HepG2 (cell line): ENCODE measurements around the gene NFKB2. TPM values are rescaled to one million over a fixed set of nuclear protein-coding genes. Genes with fewer than 3 reads are reported as not detected.

Experiments used
- ATAC-seq: fragments of 200-7000 bp; cut with Tn5 transposase; 3 replicates; pipeline ENCODE4 v1.9.1; 2020; ENCODE audit warnings: mild to moderate bottlenecking, moderate library complexity
- BruUV-seq: library from RNA; stranded (reverse); fragments of 400-500 nt; replicated peaks from 2 replicates; lab custom pipeline; 2021; lab: Mats Ljungman, UMichigan
- CTCF ChIA-PET: fragments of 300-600 bp; formaldehyde crosslinking; extraction: SDS; loops from one replicate; lab custom pipeline; 2021; ENCODE audit warnings: low total read pairs, inconsistent platforms, low intra/inter-chr PET ratio; lab: Yijun Ruan, JAX
- POLR2A ChIA-PET: fragments of 350-600 bp; sonication (Branson Sonifier 250); formaldehyde crosslinking; loops from one replicate; lab custom pipeline; 2020; ENCODE audit warnings: antibody characterized with exemption, inconsistent platforms; lab: Yijun Ruan, JAX
- DNase-seq: peaks from one replicate; pipeline ENCODE4 v3.0.0-alpha.2; 2015; ENCODE audit warnings: low spot score
- FAIRE-seq: peaks from 3 replicates; lab custom pipeline; 2011; peaks lifted over from hg19 to GRCh38; lab: Jason Lieb, UNC
- H2AFZ ChIP-seq: one replicate; pipeline ENCODE4 v1.6.1; 2011; ENCODE audit warnings: low read length, inconsistent platforms
- H3K27ac ChIP-seq: fragments of 300-600 bp; 3 replicates; pipeline ENCODE4 v1.8.0; 2011; ENCODE audit warnings: mixed run types, mild to moderate bottlenecking, mixed read lengths, low read length, inconsistent platforms; ENCODE audit not compliant: insufficient read depth; ENCODE audit errors: extremely low read length
- H3K27me3 ChIP-seq, 2 experiments: fragments of 200-600 bp in 1 of 2; 2 replicates in 1 of 2; 3 replicates in 1 of 2; pipeline versions ENCODE4 v1.6.0 to v1.8.0; 2011; ENCODE audit warnings: low read length in 2 of 2, mild to moderate bottlenecking in 2 of 2, moderate library complexity in 2 of 2, inconsistent platforms in 1 of 2; ENCODE audit not compliant: insufficient read depth in 2 of 2, control insufficient read depth in 1 of 2
- H3K36me3 ChIP-seq, 2 experiments: fragments of 200-600 bp in 1 of 2; replicated peaks in 1 of 2; 2 replicates in 1 of 2; 3 replicates in 1 of 2; pipeline versions ENCODE4 v1.5.1 to v1.8.0; 2011; ENCODE audit warnings: low read length in 2 of 2, inconsistent platforms in 1 of 2; ENCODE audit not compliant: insufficient read depth in 2 of 2, control insufficient read depth in 1 of 2
- H3K4me1 ChIP-seq: 2 replicates; pipeline ENCODE4 v1.5.1; 2012; ENCODE audit warnings: low read length, inconsistent platforms; ENCODE audit not compliant: insufficient read depth
- H3K4me2 ChIP-seq: 2 replicates; pipeline ENCODE4 v1.6.0; 2011; ENCODE audit warnings: low read depth, low read length, inconsistent platforms
- H3K4me3 ChIP-seq, 3 experiments: fragments of 200-600 bp in 1 of 3; sonication (generic), shearing (Covaris generic) in 1 of 3; replicated peaks in 1 of 3; 2 replicates each; pipeline ENCODE4 v1.5.1; 2011 to 2016; ENCODE audit warnings: low read length in 3 of 3, inconsistent platforms in 2 of 3, low read depth in 2 of 3, mild to moderate bottlenecking in 2 of 3, control low read depth in 1 of 3, mixed read lengths in 1 of 3; ENCODE audit not compliant: insufficient read depth in 1 of 3
- H3K79me2 ChIP-seq: one replicate; pipeline ENCODE4 v1.6.1; 2011; ENCODE audit warnings: low read length, inconsistent platforms; ENCODE audit not compliant: insufficient read depth
- H3K9ac ChIP-seq: 2 replicates; pipeline ENCODE4 v1.6.0; 2011; ENCODE audit warnings: mild to moderate bottlenecking, low read depth, low read length, inconsistent platforms; ENCODE audit not compliant: insufficient read depth
- H3K9me3 ChIP-seq: 2 replicates; pipeline ENCODE4 v1.5.1; 2012; ENCODE audit warnings: mild to moderate bottlenecking, low read length
- H4K20me1 ChIP-seq: 2 replicates; pipeline ENCODE4 v1.6.0; 2011; ENCODE audit warnings: inconsistent platforms, mild to moderate bottlenecking, low read length, moderate library complexity; ENCODE audit not compliant: insufficient read depth
- BORCS8-MEF2B ChIP-seq: sonication (generic); formaldehyde crosslinking; IDR thresholded peaks from 2 replicates; pipeline ENCODE4 v1.8.0; 2022; ENCODE audit warnings: mild to moderate bottlenecking, missing genetic modification reagents
- CAMTA2 ChIP-seq: sonication (generic); formaldehyde crosslinking; IDR thresholded peaks from 2 replicates; pipeline ENCODE4 v1.4.0; 2020; ENCODE audit warnings: mild to moderate bottlenecking, missing genetic modification reagents, borderline replicate concordance
- PHF21A ChIP-seq: sonication (generic); formaldehyde crosslinking; IDR thresholded peaks from 2 replicates; pipeline ENCODE4 v1.5.0; 2020; ENCODE audit warnings: mild to moderate bottlenecking, missing genetic modification reagents
- PPARG ChIP-seq: conservative IDR thresholded peaks from 2 replicates; pipeline ENCODE4 v1.6.1; 2016; ENCODE audit warnings: missing biosample characterization, missing genetic modification reagents
- RFX5 ChIP-seq: IDR thresholded peaks from 2 replicates; pipeline ENCODE4 v1.6.1; 2011; ENCODE audit warnings: low read depth, low read length, improper control_type of control experiment
- SOX6 ChIP-seq, 2 experiments: fragments of 450-650 bp in 1 of 2; sonication (generic) in 1 of 2; formaldehyde crosslinking in 1 of 2; IDR thresholded peaks; 2 replicates each; pipeline versions ENCODE4 v1.4.0 to v1.6.1; 2017 to 2020; ENCODE audit warnings: antibody characterized with exemption in 1 of 2, mild to moderate bottlenecking in 1 of 2, missing genetic modification reagents in 1 of 2
- ZFAT ChIP-seq: sonication (generic); formaldehyde crosslinking; conservative IDR thresholded peaks from 2 replicates; pipeline ENCODE4 v1.8.1; 2023; ENCODE audit warnings: missing genetic modification reagents, inconsistent platforms
- ZNF235 ChIP-seq: sonication (generic); formaldehyde crosslinking; IDR thresholded peaks from 2 replicates; pipeline ENCODE4 v1.8.1; 2023; ENCODE audit warnings: mild to moderate bottlenecking, missing genetic modification reagents, borderline replicate concordance
- ZNF501 ChIP-seq: sonication (generic); formaldehyde crosslinking; IDR thresholded peaks from 2 replicates; pipeline ENCODE4 v1.5.1; 2020; ENCODE audit warnings: mild to moderate bottlenecking, moderate library complexity, missing genetic modification reagents
- ZSCAN25 ChIP-seq: sonication (generic); formaldehyde crosslinking; IDR thresholded peaks from 2 replicates; pipeline ENCODE4 v1.8.0; 2022; ENCODE audit warnings: mild to moderate bottlenecking, missing genetic modification reagents
- WGBS: methylation state at CpG from one replicate; pipeline ENCODE4 v1.1.6; 2017; ENCODE audit warnings: low lambda C conversion rate; 5-methylcytosine and 5-hydroxymethylcytosine counted together
- in situ Hi-C: cut with HindIII; loops from 2 replicates; pipeline ENCODE4 v1.10.0; 2017; ENCODE audit warnings: low pct_unique_long_range_greater_than_20kb; ENCODE audit not compliant: extremely low pct_ligation_motif_present
- intact Hi-C: fragments of 100-400 bp; cut with micrococcal nuclease; formaldehyde crosslinking; loops from one replicate; pipeline ENCODE4 v1.10.0; 2022; ENCODE audit not compliant: unreplicated experiment
- polyA plus RNA-seq, 8 experiments: library from polyadenylated mRNA; depleted of rRNA in 3 of 8; stranded (reverse) in 7 of 8; unstranded in 1 of 8; fragments of >200 nt; fragmentation: Illumina TruSeq in 4 of 8; extraction: Trizol in 4 of 8; gene quantifications; 2 replicates each; pipeline versions ENCODE4 v1.2.1 to v1.2.3, GENCODE V29; 2011 to 2016; ENCODE audit warnings: low read depth in 4 of 8, missing spikeins in 1 of 8, mixed read lengths in 1 of 8; ENCODE audit not compliant: insufficient read depth in 1 of 8
- total RNA-seq, 5 experiments: library from RNA; depleted of rRNA; stranded (reverse); fragments of >200 nt; fragmentation: Illumina TruSeq; extraction: Trizol; gene quantifications; 2 replicates each; pipeline ENCODE4 v1.2.3, GENCODE V29; 2016; ENCODE audit warnings: low read depth in 1 of 5
- TF ChIP-seq, protein P1 (sequence below): sonication (generic); formaldehyde crosslinking; IDR thresholded peaks from 2 replicates; pipeline ENCODE4 v1.4.0; 2020; ENCODE audit warnings: missing genetic modification reagents
- TF ChIP-seq, protein P2 (sequence below): IDR thresholded peaks from 2 replicates; pipeline ENCODE4 v1.6.1; 2016; ENCODE audit warnings: missing compliant biosample characterization, missing genetic modification reagents, borderline replicate concordance
- TF ChIP-seq, protein P3 (sequence below): sonication (generic); formaldehyde crosslinking; IDR thresholded peaks from 2 replicates; pipeline ENCODE4 v1.5.1; 2020; ENCODE audit warnings: mild to moderate bottlenecking, missing genetic modification reagents, moderate library complexity

Gene NFKB2
- total and polyA plus RNA-seq, 2 of the 13 experiments (the other 11 are each of a cell fraction or from before 2014, with no cell fraction given): 7.7 to 12.5 TPM

DNA sequence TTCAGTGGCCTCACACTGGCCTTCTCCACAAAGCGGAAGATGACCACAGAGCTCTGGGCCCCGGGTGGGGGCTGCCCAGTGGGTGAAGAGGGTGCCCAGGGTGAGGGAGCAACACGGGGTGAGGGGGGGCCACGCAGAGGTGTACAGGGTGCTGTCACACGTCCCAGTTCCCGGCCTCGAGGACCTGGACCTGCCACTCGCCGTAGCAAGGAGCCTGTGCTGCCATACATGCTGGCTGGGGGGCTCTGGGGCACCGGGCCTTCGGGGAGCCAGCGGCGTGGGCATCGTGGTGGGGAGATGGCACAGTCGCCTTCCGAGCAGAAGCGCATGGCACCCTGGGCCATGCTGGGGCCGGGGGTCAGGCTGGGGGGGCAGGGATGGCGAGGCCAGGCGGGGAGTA lies 21.2 kb downstream of the NFKB2 start (continued):
- TF ChIP-seq BORCS8-MEF2B (CRISPR knock-in tag) (no peak), RFX5 (no peak), PPARG (no peak), PHF21A (no peak)
- TF ChIP-seq, protein P1, sequence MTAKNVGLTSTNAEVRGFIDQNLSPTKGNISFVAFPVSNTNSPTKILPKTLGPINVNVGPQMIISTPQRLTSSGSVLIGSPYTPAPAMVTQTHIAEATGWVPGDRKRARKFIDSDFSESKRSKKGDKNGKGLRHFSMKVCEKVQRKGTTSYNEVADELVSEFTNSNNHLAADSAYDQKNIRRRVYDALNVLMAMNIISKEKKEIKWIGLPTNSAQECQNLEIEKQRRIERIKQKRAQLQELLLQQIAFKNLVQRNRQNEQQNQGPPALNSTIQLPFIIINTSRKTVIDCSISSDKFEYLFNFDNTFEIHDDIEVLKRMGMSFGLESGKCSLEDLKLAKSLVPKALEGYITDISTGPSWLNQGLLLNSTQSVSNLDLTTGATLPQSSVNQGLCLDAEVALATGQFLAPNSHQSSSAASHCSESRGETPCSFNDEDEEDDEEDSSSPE (CRISPR knock-in tag): no peak
- TF ChIP-seq, protein P2, sequence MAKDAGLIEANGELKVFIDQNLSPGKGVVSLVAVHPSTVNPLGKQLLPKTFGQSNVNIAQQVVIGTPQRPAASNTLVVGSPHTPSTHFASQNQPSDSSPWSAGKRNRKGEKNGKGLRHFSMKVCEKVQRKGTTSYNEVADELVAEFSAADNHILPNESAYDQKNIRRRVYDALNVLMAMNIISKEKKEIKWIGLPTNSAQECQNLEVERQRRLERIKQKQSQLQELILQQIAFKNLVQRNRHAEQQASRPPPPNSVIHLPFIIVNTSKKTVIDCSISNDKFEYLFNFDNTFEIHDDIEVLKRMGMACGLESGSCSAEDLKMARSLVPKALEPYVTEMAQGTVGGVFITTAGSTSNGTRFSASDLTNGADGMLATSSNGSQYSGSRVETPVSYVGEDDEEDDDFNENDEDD (CRISPR knock-in tag): no peak

DNA sequence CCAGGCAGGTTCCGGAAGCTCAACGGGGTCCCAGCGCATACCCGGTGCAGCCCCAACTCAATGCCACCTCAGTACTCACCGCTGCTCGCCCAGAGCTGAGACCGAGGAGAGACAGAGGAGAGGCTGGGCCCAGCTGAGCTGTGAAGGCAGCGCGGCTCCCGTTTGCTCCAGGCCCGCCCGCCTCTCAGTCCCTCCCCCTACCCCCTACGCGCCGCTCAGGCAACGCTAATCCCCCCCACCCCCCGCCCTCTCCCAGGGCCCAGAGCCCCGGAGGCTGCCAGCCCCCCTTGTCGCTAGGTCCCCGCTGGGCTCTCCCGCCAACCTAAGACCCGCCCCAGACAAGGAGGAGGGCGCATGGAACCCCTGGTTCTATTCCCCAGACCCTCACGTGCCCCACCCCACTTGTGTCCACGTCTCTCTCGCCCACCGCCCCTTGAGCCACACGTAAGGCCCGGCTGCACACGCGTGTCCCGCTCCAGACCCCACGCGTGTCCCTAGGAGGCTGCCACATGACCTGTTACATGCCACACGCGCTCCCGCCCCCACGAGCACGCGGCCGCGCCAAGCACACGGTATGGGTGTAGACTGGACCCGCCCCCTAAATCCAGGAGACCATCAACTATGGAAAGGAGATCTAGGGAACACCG lies 23.2 kb downstream of the NFKB2 start, which contains the start of gene PSD:
PSD (minus strand) TSS at position 164 of the 647 bp plus-strand sequence. CDS start 1,747 bp downstream, outside the sequence.
- no TSS peak for BruUV-seq
- Histone ChIP-seq H2AFZ (no peak within 1 kb of the TSS), H3K79me2 (no peaks in the 10 kb centered on the region), H3K9me3 (no peaks in the 10 kb centered on the region), H4K20me1 (no peaks in the 10 kb centered on the region), H3K4me3 (peak within 1 kb of the TSS; percentile 79 to 97 (median 84)), H3K9ac (no peak within 1 kb of the TSS), H3K4me1 (peaks cover 36% of the 10 kb centered on the region), H3K27ac (no peak within 1 kb of the TSS), H3K27me3 (peaks cover 4 to 25% of the 10 kb centered on the region in 2 experiments; a peak in 3 of 5 replicates), H3K4me2 (peak within 1 kb of the TSS; percentile 98), H3K36me3 (peaks cover 0 to 7% of the 10 kb centered on the region in 2 experiments; a peak in 2 of 5 replicates)
- intact Hi-C loops: no loop called here
- ChIA-PET POLR2A (interaction anchor here (0.9 to 1.2 kb wide), 2 partner anchors 16 to 43 kb away, joined by 3 read pairs; no protein-coding TSS in a partner anchor), CTCF (no interaction called here)
- no peak for FAIRE-seq
- no peak for DNase-seq
- 0 out of 2 replicates have a peak, but pooled peaks have one; percentile 45 for TF ChIP-seq CAMTA2
- TF ChIP-seq ZNF501 (CRISPR knock-in tag): 0 out of 2 replicates have a peak, but pooled peaks have one; percentile 2
- TF ChIP-seq, protein P3, sequence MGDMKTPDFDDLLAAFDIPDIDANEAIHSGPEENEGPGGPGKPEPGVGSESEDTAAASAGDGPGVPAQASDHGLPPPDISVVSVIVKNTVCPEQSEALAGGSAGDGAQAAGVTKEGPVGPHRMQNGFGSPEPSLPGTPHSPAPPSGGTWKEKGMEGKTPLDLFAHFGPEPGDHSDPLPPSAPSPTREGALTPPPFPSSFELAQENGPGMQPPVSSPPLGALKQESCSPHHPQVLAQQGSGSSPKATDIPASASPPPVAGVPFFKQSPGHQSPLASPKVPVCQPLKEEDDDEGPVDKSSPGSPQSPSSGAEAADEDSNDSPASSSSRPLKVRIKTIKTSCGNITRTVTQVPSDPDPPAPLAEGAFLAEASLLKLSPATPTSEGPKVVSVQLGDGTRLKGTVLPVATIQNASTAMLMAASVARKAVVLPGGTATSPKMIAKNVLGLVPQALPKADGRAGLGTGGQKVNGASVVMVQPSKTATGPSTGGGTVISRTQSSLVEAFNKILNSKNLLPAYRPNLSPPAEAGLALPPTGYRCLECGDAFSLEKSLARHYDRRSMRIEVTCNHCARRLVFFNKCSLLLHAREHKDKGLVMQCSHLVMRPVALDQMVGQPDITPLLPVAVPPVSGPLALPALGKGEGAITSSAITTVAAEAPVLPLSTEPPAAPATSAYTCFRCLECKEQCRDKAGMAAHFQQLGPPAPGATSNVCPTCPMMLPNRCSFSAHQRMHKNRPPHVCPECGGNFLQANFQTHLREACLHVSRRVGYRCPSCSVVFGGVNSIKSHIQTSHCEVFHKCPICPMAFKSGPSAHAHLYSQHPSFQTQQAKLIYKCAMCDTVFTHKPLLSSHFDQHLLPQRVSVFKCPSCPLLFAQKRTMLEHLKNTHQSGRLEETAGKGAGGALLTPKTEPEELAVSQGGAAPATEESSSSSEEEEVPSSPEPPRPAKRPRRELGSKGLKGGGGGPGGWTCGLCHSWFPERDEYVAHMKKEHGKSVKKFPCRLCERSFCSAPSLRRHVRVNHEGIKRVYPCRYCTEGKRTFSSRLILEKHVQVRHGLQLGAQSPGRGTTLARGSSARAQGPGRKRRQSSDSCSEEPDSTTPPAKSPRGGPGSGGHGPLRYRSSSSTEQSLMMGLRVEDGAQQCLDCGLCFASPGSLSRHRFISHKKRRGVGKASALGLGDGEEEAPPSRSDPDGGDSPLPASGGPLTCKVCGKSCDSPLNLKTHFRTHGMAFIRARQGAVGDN (CRISPR knock-in tag): peak; percentile 51; the same call in 1 of the 2 replicates
- peak; percentile 91 for TF ChIP-seq ZSCAN25 (CRISPR knock-in tag)
- 0 out of 2 replicates have a peak, but pooled peaks have one; percentile 8 for TF ChIP-seq ZNF235 (CRISPR knock-in tag)
- TF ChIP-seq SOX6 (IDR thresholded peaks at IDR 0.05): no peak
- TF ChIP-seq SOX6 (CRISPR knock-in tag; IDR thresholded peaks at IDR 0.05): no peak
- no peak for TF ChIP-seq ZFAT
- ATAC-seq: no peak
- in situ Hi-C loops: no loop called here
- 7% methylated on average over 16 of the region's 45 CpGs for WGBS
